H9 (cell line): ENCODE data around the gene KRTAP5-7. TPM values are rescaled to one million over a fixed set of nuclear protein-coding genes. Genes with fewer than 3 reads are reported as not detected.

Source experiments
- DNase-seq: peaks from one replicate; pipeline ENCODE4 v3.0.0-alpha.2; 2017
- H2AFZ ChIP-seq: one replicate; pipeline ENCODE4 v1.6.1; 2013; ENCODE audit warnings: mild to moderate bottlenecking, low read length, control low read depth, moderate library complexity
- H2AK5ac ChIP-seq: 2 replicates; pipeline ENCODE4 v1.6.1; 2013; ENCODE audit warnings: low read length, control low read depth, mixed read lengths; ENCODE audit not compliant: insufficient read length
- H2BK120ac ChIP-seq: one replicate; pipeline ENCODE4 v1.6.1; 2013; ENCODE audit warnings: low read depth, mild to moderate bottlenecking, low read length, control low read depth, inconsistent platforms; ENCODE audit not compliant: poor library complexity, severe bottlenecking
- H2BK12ac ChIP-seq: 2 replicates; pipeline ENCODE4 v1.6.1; 2013; ENCODE audit warnings: low read length, control low read depth, mixed read lengths, low read depth; ENCODE audit not compliant: insufficient read length
- H2BK15ac ChIP-seq: 2 replicates; pipeline ENCODE4 v1.6.1; 2013; ENCODE audit warnings: low read depth, low read length, control low read depth
- H2BK20ac ChIP-seq: one replicate; pipeline ENCODE4 v1.6.1; 2013; ENCODE audit warnings: low read depth, mild to moderate bottlenecking, low read length, control low read depth, inconsistent platforms; ENCODE audit not compliant: poor library complexity, severe bottlenecking
- H2BK5ac ChIP-seq: 2 replicates; pipeline ENCODE4 v1.6.1; 2013; ENCODE audit warnings: low read length, control low read depth, mixed read lengths; ENCODE audit not compliant: insufficient read length
- H3K14ac ChIP-seq: 2 replicates; pipeline ENCODE4 v1.6.1; 2013; ENCODE audit warnings: low read length, control low read depth; ENCODE audit not compliant: insufficient read depth
- H3K18ac ChIP-seq: 2 replicates; pipeline ENCODE4 v1.6.1; 2013; ENCODE audit warnings: low read depth, mild to moderate bottlenecking, mixed read lengths, low read length, control low read depth; ENCODE audit not compliant: insufficient read length
- H3K23ac ChIP-seq: 2 replicates; pipeline ENCODE4 v1.6.1; 2013; ENCODE audit warnings: low read length, control low read depth, mixed read lengths, low read depth; ENCODE audit not compliant: insufficient read length
- H3K23me2 ChIP-seq: 2 replicates; pipeline ENCODE4 v1.6.1; 2013; ENCODE audit warnings: low read depth, mild to moderate bottlenecking, mixed read lengths, low read length, control low read depth; ENCODE audit not compliant: insufficient read length, poor library complexity, severe bottlenecking
- H3K27ac ChIP-seq: 2 replicates; pipeline ENCODE4 v1.5.1; 2013; ENCODE audit warnings: low read length, control low read depth, mixed read lengths, low read depth; ENCODE audit not compliant: insufficient read length
- H3K27me3 ChIP-seq: 2 replicates; pipeline ENCODE4 v1.6.1; 2013; ENCODE audit warnings: low read length, control low read depth, inconsistent platforms; ENCODE audit not compliant: insufficient read depth
- H3K4ac ChIP-seq: 2 replicates; pipeline ENCODE4 v1.6.1; 2013; ENCODE audit warnings: low read depth, mild to moderate bottlenecking, control low read depth, inconsistent platforms, low read length, moderate library complexity
- H3K4me1 ChIP-seq: 2 replicates; pipeline ENCODE4 v1.6.1; 2013; ENCODE audit warnings: low read length, control low read depth, inconsistent platforms; ENCODE audit not compliant: insufficient read depth
- H3K4me2 ChIP-seq: 2 replicates; pipeline ENCODE4 v1.6.1; 2013; ENCODE audit warnings: low read length, control low read depth, mixed read lengths; ENCODE audit not compliant: insufficient read length, insufficient read depth
- H3K56ac ChIP-seq: 2 replicates; pipeline ENCODE4 v1.6.1; 2013; ENCODE audit warnings: low read depth, mild to moderate bottlenecking, mixed read lengths, low read length, control low read depth; ENCODE audit not compliant: insufficient read length
- H3K79me1 ChIP-seq: 2 replicates; pipeline ENCODE4 v1.6.1; 2013; ENCODE audit warnings: low read depth, mild to moderate bottlenecking, moderate library complexity, low read length, control low read depth, inconsistent platforms; ENCODE audit not compliant: insufficient read depth, poor library complexity, severe bottlenecking
- H3K79me2 ChIP-seq: 2 replicates; pipeline ENCODE4 v1.6.1; 2013; ENCODE audit warnings: low read length, control low read depth, inconsistent platforms; ENCODE audit not compliant: insufficient read depth
- H3K9ac ChIP-seq: 2 replicates; pipeline ENCODE4 v1.6.1; 2013; ENCODE audit warnings: low read length, control low read depth, mixed read lengths; ENCODE audit not compliant: insufficient read length; ENCODE audit errors: extremely low read depth
- H3K9me3 ChIP-seq: one replicate; pipeline ENCODE4 v1.6.1; 2013; ENCODE audit warnings: low read depth, low read length, inconsistent platforms; ENCODE audit not compliant: control insufficient read depth
- H3T11ph ChIP-seq: one replicate; pipeline ENCODE4 v1.6.1; 2013; ENCODE audit warnings: mild to moderate bottlenecking, low read length, control low read depth, inconsistent platforms
- H4K20me1 ChIP-seq: one replicate; pipeline ENCODE4 v1.6.1; 2013; ENCODE audit not compliant: control insufficient read depth, insufficient read length, insufficient read depth
- H4K5ac ChIP-seq: 2 replicates; pipeline ENCODE4 v1.6.1; 2013; ENCODE audit warnings: low read depth, mild to moderate bottlenecking, mixed read lengths, low read length, control low read depth; ENCODE audit not compliant: insufficient read length
- H4K8ac ChIP-seq: replicated peaks from 2 replicates; pipeline ENCODE4 v1.6.1; 2013; ENCODE audit warnings: low read length, control low read depth, mixed read lengths, low read depth; ENCODE audit not compliant: insufficient read length
- H4K91ac ChIP-seq: 2 replicates; pipeline ENCODE4 v1.6.1; 2013; ENCODE audit warnings: low read depth, mild to moderate bottlenecking, moderate library complexity, mixed read lengths, low read length, control low read depth; ENCODE audit not compliant: insufficient read length
- H3K27ac Mint-ChIP-seq, 3 experiments: 2 replicates in 2 of 3; 3 replicates in 1 of 3; pipeline ENCODE4 v1.8.0; 2020 to 2021; ENCODE audit warnings: mixed read lengths in 3 of 3, mild to moderate bottlenecking in 1 of 3, moderate library complexity in 1 of 3
- H3K27me3 Mint-ChIP-seq: 2 replicates; pipeline ENCODE4 v1.8.0; 2021; ENCODE audit warnings: low read depth, mild to moderate bottlenecking, moderate library complexity, mixed read lengths
- H3K36me3 Mint-ChIP-seq, 3 experiments: 2 replicates in 2 of 3; 3 replicates in 1 of 3; pipeline ENCODE4 v1.8.0; 2020 to 2021; ENCODE audit warnings: low read depth in 3 of 3, mixed read lengths in 3 of 3; ENCODE audit not compliant: insufficient read depth in 1 of 3
- H3K4me1 Mint-ChIP-seq, 2 experiments: 2 replicates each; pipeline ENCODE4 v1.8.0; 2020; ENCODE audit warnings: mixed read lengths in 2 of 2
- H3K4me3 Mint-ChIP-seq, 2 experiments: 2 replicates in 1 of 2; 3 replicates in 1 of 2; pipeline ENCODE4 v1.8.0; 2020 to 2021; ENCODE audit warnings: mild to moderate bottlenecking in 2 of 2, mixed read lengths in 2 of 2, moderate library complexity in 1 of 2
- H3K9me3 Mint-ChIP-seq, 2 experiments: 2 replicates in 1 of 2; 3 replicates in 1 of 2; pipeline ENCODE4 v1.8.0; 2020; ENCODE audit warnings: mild to moderate bottlenecking in 2 of 2, mixed read lengths in 2 of 2, moderate library complexity in 1 of 2
- CTCF ChIP-seq: fragments of 200-600 bp; sonication (generic); conservative IDR thresholded peaks from 3 replicates; pipeline ENCODE4 v1.8.0; 2021; ENCODE audit warnings: antibody characterized with exemption, mild to moderate bottlenecking
- WGBS: extraction: QIAGEN DNeasy Blood & Tissue Kit; methylation state at CpG from one replicate; pipeline ENCODE4 v1.1.7; 2013; ENCODE audit warnings: missing lambda C conversion rate, low lambda C conversion rate, mixed read lengths; ENCODE audit not compliant: insufficient read length; ENCODE audit errors: extremely low coverage; 5-methylcytosine and 5-hydroxymethylcytosine counted together
- total RNA-seq: library from RNA; stranded (reverse); gene quantifications from 2 replicates; pipeline ENCODE4 v1.2.1, GENCODE V29; 2021

KRTAP5-7 gene
- total RNA-seq, 1 experiment from 2014 or later, result not detected

- Histone ChIP-seq H3K27ac (no peak overlapping the region), H4K8ac (no peak overlapping the region), H3T11ph (no peak overlapping the region), H3K4me1 (no peaks in the 10 kb centered on the region), H2AFZ (no peak overlapping the region), H3K4ac (no peak overlapping the region), H4K20me1 (no peaks in the 10 kb centered on the region), H2AK5ac (no peak overlapping the region), H4K91ac (no peak overlapping the region), H2BK12ac (no peak overlapping the region), H3K4me2 (no peak overlapping the region), H2BK20ac (no peak overlapping the region), H3K14ac (no peak overlapping the region), H2BK5ac (no peak overlapping the region), H3K23ac (no peak overlapping the region), H3K27me3 (no peaks in the 10 kb centered on the region), H4K5ac (no peak overlapping the region), H3K9me3 (no peaks in the 10 kb centered on the region), H3K9ac (no peak overlapping the region), H2BK15ac (no peak overlapping the region), H3K56ac (no peak overlapping the region), H3K23me2 (no peaks in the 10 kb centered on the region), H2BK120ac (no peak overlapping the region), H3K79me2 (no peaks in the 10 kb centered on the region), H3K79me1 (no peaks in the 10 kb centered on the region), H3K18ac (no peak overlapping the region)
- peaks cover 2 to 6% (median 5%) of the 10 kb centered on the region in 3 experiments; a peak in 4 of 7 replicates for H3K36me3 Mint-ChIP-seq
- peaks cover 17 to 19% of the 10 kb centered on the region in 2 experiments for H3K9me3 Mint-ChIP-seq
- no peak overlapping the region for H3K4me3 Mint-ChIP-seq
- DNase-seq, result no peak
- H3K27ac Mint-ChIP-seq, result no peak overlapping the region
- peaks cover 8 to 9% of the 10 kb centered on the region in 2 experiments; a peak in 3 of 4 replicates for H3K4me1 Mint-ChIP-seq
- H3K27me3 Mint-ChIP-seq, result peaks cover 9% of the 10 kb centered on the region
- TF ChIP-seq CTCF, result no peak
- WGBS, result no CpG with 5 or more reads among the region's 6 CpGs
Observed at GRCh38 chr11:71554996-71555395, 27.9 kb downstream of the KRTAP5-7 start.
